ENCODE data around the gene EP400. TPM values are rescaled to one million over a fixed set of nuclear protein-coding genes. Genes with fewer than 3 reads are reported as not detected.
A peak's percentile ranks its signal among the peaks of the same experiment; 100 is the strongest.

EP400 gene
- total RNA-seq, 1 donor: 14.7 TPM

- no peak for DNase-seq (ENCODE audit: low read depth)
- TF ChIP-seq CTCF (IDR thresholded peaks at IDR 0.05; ENCODE audit: insufficient read depth, low read length): no peak
Measured at GRCh38 chr12:131943876-131944275, 5.9 kb upstream of the EP400 start.

DNA sequence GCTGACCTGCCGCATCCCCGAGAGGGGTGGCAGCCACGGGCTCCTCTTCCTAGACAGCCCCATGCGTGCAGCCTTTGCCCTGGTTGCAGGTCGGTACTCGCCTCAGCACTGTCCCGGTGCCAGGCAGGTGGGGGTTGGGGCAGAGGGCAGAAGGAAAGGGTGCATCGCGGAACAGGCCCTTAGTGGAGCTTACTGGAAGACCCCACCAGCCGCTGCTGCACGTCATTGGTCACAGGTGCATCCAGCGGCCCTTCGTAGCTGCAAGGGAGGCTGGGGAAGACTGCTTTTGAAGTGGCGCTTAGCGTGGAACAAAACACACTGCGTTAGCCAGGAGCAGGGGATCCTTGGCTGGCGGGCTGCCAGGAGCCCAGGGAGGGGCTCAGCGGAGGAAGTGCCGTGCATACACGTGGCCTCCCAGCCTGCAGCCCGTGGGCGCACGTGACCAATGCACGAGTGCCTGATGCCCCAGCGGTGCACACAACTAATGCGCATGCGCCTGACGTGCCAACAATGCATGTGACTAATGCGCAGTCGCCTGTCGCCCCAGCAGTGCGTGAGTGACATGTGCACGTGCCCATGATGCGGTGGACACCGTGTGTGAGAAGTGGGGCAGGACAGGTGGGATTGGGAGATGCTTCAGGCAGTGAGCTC lies 5.0 kb upstream of the EP400 start:
- DNase-seq (ENCODE audit: low read depth): no peak
- no peak overlapping the region for H3K4me3 ChIP-seq (ENCODE audit: low read depth, low read length)
- no peak for TF ChIP-seq CTCF (IDR thresholded peaks at IDR 0.05; ENCODE audit: insufficient read depth, low read length)

More at GRCh38 chr12:131943876-131944275, 5.9 kb upstream of the EP400 start:
- H3K4me3 ChIP-seq (ENCODE audit: low read depth, low read length): no peak overlapping the region

DNA sequence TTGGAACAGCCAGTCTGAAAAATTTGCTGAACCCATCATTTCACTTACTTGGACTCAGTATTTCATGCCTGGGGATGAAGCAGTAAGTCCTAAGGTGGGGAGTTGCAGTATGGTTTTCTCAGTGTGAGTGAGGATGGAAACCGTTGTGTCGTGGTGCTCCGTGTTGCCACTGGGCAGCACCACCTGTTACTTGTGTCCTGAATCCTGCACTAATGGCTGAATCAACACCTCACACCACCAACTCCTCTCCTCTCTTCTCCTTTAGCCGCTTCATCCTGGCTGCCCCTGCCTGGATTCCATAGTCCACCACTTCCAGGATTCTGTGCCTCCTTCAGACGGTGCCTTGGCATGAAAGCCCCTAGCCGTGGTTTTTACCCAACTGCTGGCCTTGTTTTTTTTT lies 3.0 kb upstream of the EP400 start:
- no peak overlapping the region for H3K4me3 ChIP-seq (ENCODE audit: low read depth, low read length)
- no peak for DNase-seq (ENCODE audit: low read depth)
- TF ChIP-seq CTCF (IDR thresholded peaks at IDR 0.05; ENCODE audit: insufficient read depth, low read length): no peak

DNA sequence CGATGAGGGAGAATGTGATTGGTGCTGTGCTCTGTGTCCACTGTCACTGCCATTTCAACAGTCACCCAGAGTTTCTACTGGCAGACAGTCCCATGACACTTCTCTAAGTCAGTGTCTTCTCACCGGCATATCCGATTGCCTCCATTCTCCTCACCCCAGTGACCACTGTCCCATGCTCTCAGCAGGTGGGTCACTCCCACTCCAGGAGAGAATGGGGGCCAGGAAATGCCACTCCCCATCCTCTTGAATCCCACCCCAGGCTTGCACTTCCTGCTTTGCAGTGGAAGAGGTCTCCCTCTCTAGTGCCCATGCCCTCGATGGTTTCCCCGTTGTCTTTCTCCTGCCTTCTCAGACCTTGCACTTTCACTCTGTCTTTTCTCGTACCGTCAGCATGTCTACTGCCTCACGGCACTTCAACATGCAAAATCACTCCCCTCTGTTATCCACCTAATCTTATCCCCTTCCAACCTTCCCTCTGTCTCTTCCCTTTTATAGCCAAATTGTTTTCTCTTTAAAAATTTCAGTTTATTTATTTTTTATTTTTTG lies 2.2 kb upstream of the EP400 start:
- no peak for TF ChIP-seq CTCF (IDR thresholded peaks at IDR 0.05; ENCODE audit: insufficient read depth, low read length)
- no peak for DNase-seq (ENCODE audit: low read depth)
- no peak overlapping the region for H3K4me3 ChIP-seq (ENCODE audit: low read depth, low read length)

DNA sequence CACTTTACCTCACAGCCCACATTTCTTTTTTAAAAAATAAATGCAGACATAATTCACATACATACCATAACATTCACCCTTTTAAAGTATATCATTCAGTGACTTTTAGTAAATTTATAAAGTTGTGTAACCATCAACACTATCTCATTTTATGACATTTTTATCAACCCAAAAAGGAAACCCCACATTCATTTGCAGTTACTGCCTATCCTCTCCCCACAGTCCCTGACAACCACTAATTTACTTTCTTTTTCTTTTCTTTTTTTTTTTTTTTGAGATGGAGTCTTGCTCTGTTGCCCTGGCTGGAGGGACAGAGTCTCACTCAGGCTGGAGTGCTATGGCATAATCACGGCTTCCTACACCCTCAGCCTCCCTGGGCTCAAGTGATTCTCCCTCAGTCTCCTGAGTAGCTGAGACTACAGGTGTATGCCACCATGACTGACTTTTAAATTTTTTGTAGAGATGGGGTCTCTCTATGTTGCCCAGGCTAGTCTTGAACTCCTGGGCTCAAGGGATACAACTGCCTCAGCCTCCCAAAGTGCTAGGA lies 1.5 kb upstream of the EP400 start:
- DNase-seq (ENCODE audit: low read depth): no peak
- no peak for TF ChIP-seq CTCF (IDR thresholded peaks at IDR 0.05; ENCODE audit: insufficient read depth, low read length)
- H3K4me3 ChIP-seq (ENCODE audit: low read depth, low read length): no peak overlapping the region

- H3K4me3 ChIP-seq (ENCODE audit: low read depth, low read length): peak overlapping the region; percentile 71
- peak; percentile 16 for DNase-seq (ENCODE audit: low read depth)
Measured at GRCh38 chr12:131948713-131949430, 870 bp upstream of the EP400 start.
